K562 (cell line): ENCODE results near the gene PRELID2. TPM values are rescaled to one million over a fixed set of nuclear protein-coding genes. Genes with fewer than 3 reads are reported as not detected.

ENCODE experiments used
- ARID1B ChIP-seq: fragments of 450-650 bp; IDR thresholded peaks from 2 replicates; pipeline ENCODE4 v1.6.1; 2016; ENCODE audit warnings: antibody characterized with exemption, mild to moderate bottlenecking, inconsistent platforms
- ATF7 ChIP-seq: fragments of 450-650 bp; IDR thresholded peaks from 2 replicates; pipeline ENCODE4 v1.7.1; 2014; ENCODE audit warnings: mild to moderate bottlenecking, moderate library complexity
- CEBPG ChIP-seq, 3 experiments: fragments of 200-800 bp in 1 of 3; sonication (Bioruptor generic) in 1 of 3; sonication (generic) in 1 of 3; formaldehyde crosslinking in 1 of 3; IDR thresholded peaks in 2 of 3; conservative IDR thresholded peaks in 1 of 3; 2 replicates each; pipeline versions ENCODE4 v1.6.1 to v1.8.0; 2016 to 2022; ENCODE audit warnings: missing compliant biosample characterization in 2 of 3, missing genetic modification characterization in 2 of 3, mild to moderate bottlenecking in 1 of 3, missing genetic modification reagents in 1 of 3
- ESRRA ChIP-seq: fragments of 450-650 bp; IDR thresholded peaks from 2 replicates; pipeline ENCODE4 v1.6.1; 2014; ENCODE audit warnings: low read depth, mild to moderate bottlenecking, moderate library complexity, borderline replicate concordance
- JUND ChIP-seq, 2 experiments: IDR thresholded peaks; 2 replicates in 1 of 2; 3 replicates in 1 of 2; pipeline ENCODE4 v1.6.1; 2011; ENCODE audit warnings: borderline replicate concordance in 2 of 2, low read depth in 2 of 2, low read length in 2 of 2, improper control_type of control experiment in 1 of 2, missing biosample characterization in 1 of 2, missing genetic modification characterization in 1 of 2, missing genetic modification reagents in 1 of 2
- NFATC3 ChIP-seq: fragments of 450-650 bp; IDR thresholded peaks from 2 replicates; pipeline ENCODE4 v1.6.1; 2017; ENCODE audit warnings: mild to moderate bottlenecking
- SMARCA4 ChIP-seq: fragments of 450-650 bp; IDR thresholded peaks from 2 replicates; pipeline ENCODE4 v1.6.1; 2016
- TRIM24 ChIP-seq, 2 experiments: fragments of 450-650 bp; IDR thresholded peaks; 2 replicates each; pipeline ENCODE4 v1.6.1; 2016
- ZNF354B ChIP-seq: fragments of 250-450 bp; sonication (Bioruptor Pico); IDR thresholded peaks from 2 replicates; pipeline ENCODE4 v1.4.0; 2020
- polyA plus RNA-seq, 8 experiments: library from polyadenylated mRNA; depleted of rRNA in 4 of 8; stranded (reverse) in 5 of 8; unstranded in 3 of 8; fragments of >200 nt; fragmentation: Nextera tagmentation in 2 of 8; fragmentation: Illumina TruSeq in 1 of 8; extraction: Ambion mirVana in 2 of 8; extraction: Trizol in 1 of 8; gene quantifications; 2 replicates each; pipeline versions ENCODE4 v1.2.1 to v1.2.3, GENCODE V29; 2011 to 2014; ENCODE audit warnings: inconsistent platforms in 1 of 8, missing spikeins in 1 of 8
- total RNA-seq, 7 experiments: library from RNA; depleted of rRNA in 6 of 7; stranded (reverse); fragments of >200 nt in 6 of 7; fragmentation: Illumina TruSeq in 2 of 7; extraction: Trizol in 2 of 7; gene quantifications; 2 replicates each; pipeline versions ENCODE4 v1.2.1 to v1.2.3, GENCODE V29; 2011 to 2021; ENCODE audit warnings: low replicate concordance in 1 of 7
- TF ChIP-seq, protein P1 (sequence below), 2 experiments: fragments of 450-650 bp; IDR thresholded peaks; 2 replicates each; pipeline ENCODE4 v1.6.1; 2016; ENCODE audit warnings: mild to moderate bottlenecking in 2 of 2, borderline replicate concordance in 1 of 2, low read depth in 1 of 2, moderate library complexity in 1 of 2

The PRELID2 gene
- total and polyA plus RNA-seq, 9 of the 15 experiments (the other 6 are each of a cell fraction or from before 2014, with no cell fraction given) = 6.4 to 68.2 (median 28.8) TPM

DNA sequence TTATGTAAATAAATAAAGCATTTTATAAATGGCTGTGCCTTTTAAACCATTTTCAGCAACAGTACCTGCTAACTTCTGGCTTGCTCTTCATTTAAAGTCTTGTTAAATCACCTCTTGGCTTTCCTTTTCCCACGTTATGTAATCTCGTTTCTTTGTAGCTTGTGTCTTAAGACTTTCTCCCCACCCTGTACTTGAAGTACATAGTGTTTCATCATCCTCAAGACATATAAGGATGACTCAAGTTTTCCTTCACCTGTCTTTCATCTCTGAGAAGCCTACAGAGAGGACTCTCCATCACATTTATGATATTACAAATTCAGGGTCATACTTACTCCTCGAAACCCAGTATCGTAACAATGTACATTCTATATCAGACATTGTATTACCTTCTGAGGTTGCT, 33.9 kb downstream of the PRELID2 start (continued):
- TF ChIP-seq, protein P1, sequence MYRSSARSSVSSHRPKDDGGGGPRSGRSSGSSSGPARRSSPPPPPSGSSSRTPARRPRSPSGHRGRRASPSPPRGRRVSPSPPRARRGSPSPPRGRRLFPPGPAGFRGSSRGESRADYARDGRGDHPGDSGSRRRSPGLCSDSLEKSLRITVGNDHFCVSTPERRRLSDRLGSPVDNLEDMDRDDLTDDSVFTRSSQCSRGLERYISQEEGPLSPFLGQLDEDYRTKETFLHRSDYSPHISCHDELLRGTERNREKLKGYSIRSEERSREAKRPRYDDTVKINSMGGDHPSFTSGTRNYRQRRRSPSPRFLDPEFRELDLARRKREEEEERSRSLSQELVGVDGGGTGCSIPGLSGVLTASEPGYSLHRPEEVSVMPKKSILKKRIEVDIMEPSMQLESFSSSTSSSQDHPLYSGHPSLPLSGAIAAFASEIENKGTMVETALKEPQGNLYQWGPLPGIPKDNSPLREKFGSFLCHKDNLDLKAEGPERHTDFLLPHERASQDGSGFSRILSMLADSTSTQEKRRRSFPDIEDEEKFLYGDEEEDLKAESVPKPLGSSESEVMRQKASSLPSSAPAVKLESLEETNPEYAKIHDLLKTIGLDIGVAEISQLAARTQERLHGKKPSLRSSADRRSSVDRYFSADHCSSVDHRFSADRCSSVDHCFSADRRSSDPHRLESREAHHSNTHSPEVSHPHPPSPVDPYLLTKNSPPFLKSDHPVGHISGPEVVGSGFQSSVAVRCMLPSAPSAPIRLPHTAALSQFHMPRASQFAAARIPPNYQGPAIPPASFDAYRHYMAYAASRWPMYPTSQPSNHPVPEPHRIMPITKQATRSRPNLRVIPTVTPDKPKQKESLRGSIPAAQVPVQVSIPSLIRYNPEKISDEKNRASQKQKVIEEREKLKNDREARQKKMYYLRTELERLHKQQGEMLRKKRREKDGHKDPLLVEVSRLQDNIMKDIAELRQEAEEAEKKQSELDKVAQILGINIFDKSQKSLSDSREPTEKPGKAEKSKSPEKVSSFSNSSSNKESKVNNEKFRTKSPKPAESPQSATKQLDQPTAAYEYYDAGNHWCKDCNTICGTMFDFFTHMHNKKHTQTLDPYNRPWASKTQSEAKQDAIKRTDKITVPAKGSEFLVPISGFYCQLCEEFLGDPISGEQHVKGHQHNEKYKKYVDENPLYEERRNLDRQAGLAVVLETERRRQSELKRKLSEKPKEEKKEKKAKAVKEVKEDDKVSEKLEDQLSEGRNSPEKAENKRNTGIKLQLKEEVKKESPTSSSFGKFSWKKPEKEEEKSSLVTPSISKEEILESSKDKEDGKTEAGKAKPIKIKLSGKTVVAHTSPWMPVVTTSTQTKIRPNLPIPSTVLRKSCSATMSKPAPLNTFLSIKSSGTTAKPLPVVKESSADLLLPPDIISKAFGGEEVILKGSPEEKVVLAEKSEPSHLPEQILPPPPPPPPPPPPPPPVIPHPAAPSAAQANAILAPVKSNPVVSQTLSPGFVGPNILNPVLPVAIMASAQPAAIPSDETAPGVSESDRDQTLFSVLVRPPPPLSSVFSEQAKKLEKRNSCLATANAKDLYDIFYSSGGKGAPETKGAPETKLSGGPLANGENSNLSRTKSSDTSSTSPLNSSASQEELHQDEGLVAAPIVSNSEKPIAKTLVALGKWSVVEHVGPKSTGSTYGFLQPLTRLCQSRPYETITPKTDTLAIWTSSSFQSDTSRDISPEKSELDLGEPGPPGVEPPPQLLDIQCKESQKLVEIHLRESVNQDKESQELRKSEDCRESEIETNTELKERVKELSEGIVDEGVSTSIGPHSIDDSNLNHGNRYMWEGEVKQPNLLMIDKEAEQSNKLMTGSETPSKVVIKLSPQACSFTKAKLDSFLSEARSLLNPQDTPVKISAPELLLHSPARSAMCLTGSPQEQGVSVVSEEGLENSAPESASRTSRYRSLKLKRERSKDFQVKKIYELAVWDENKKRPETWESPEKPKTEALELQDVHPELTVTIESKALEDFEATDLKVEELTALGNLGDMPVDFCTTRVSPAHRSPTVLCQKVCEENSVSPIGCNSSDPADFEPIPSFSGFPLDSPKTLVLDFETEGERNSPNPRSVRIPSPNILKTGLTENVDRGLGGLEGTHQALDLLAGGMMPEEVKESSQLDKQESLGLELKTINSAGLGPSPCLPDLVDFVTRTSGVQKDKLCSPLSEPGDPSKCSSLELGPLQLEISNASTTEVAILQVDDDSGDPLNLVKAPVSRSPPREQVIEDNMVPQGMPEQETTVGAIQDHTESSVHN (IDR thresholded peaks at IDR 0.05; ENCODE audit: borderline replicate concordance in 1 of 2, low read depth in 1 of 2) = 0 out of 4 replicates have a peak, but pooled peaks of 1 of the 2 experiments have one; percentile 52
- TF ChIP-seq NFATC3 (peak; percentile 90), ZNF354B (CRISPR knock-in tag) (no peak), ESRRA (0 out of 2 replicates have a peak, but pooled peaks have one; percentile 32), SMARCA4 (0 out of 2 replicates have a peak, but pooled peaks have one; percentile 29), TRIM24 (IDR thresholded peaks at IDR 0.05) (peak in 1 of 2 experiments; percentile 72; a peak in 1 of 4 replicates), ARID1B (peak; percentile 22; the same call in 1 of the 2 replicates), ATF7 (0 out of 2 replicates have a peak, but pooled peaks have one; percentile 46), JUND (IDR thresholded peaks at IDR 0.05; ENCODE audit: borderline replicate concordance, low read depth, low read length) (peak; percentile 82), JUND (tag; IDR thresholded peaks at IDR 0.05; ENCODE audit: borderline replicate concordance, low read depth, low read length) (peak; percentile 53; the same call in 2 of the 3 replicates), CEBPG (CRISPR knock-in tag; IDR thresholded peaks at IDR 0.05) (no peak), CEBPG (tag; conservative IDR thresholded peaks at IDR 0.05 in 1 of 2, IDR thresholded peaks at IDR 0.05 in 1 of 2) (peak; percentile 51 to 93; a peak in 3 of 4 replicates)
